ENCODE data around the gene POMGNT2. TPM values are rescaled to one million over a fixed set of nuclear protein-coding genes. Genes with fewer than 3 reads are reported as not detected.
"Not testable (repeated sequence)": the region's sequence is repeated elsewhere in the genome, so short reads cannot be mapped to it uniquely, and the experiment has no call there.

POMGNT2 gene
- total and polyA plus RNA-seq, 10 of the 15 experiments (the other 5 are each of a cell fraction or from before 2014, with no cell fraction given) = 0.02 to 1.7 (median 0.17) TPM; not detected in 1

DNA sequence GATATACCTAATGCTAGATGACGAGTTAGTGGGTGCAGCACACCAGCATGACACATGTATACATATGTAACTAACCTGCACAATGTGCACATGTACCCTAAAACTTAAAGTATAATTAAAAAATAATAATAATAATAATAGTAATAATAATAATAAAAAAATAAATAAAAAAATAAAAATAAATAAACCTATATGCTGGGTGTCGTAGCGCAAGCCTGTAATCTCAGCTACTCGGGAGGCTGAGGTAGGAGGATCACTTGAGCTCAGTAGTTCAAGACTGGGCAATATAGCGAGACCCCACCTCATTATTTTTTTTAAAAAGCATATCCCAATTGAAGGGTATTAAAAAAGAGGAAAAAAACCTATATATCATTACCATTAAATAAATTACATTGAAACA is 35.2 kb downstream of the POMGNT2 start:
- H3K79me2 ChIP-seq (ENCODE audit: control insufficient read depth, insufficient read depth, low read length); intact Hi-C loops (cut with micrococcal nuclease; ENCODE audit: unreplicated experiment); H3K27ac ChIP-seq (ENCODE audit: control insufficient read depth, insufficient read depth); POLR2A ChIA-PET; H3K4me3 ChIP-seq; H3K27me3 ChIP-seq (replicated peaks in 1 of 2; ENCODE audit: control insufficient read depth in 2 of 2, insufficient read depth in 2 of 2, low read length in 1 of 2); FAIRE-seq; ATAC-seq; in situ Hi-C loops (cut with MboI); H3K4me1 ChIP-seq (ENCODE audit: control insufficient read depth, insufficient read depth, low read length); H2AFZ ChIP-seq (ENCODE audit: control insufficient read depth, low read depth, low read length); H3K4me2 ChIP-seq (ENCODE audit: control insufficient read depth, insufficient read depth); BruUV-seq (replicated peaks); DNase-seq (ENCODE audit: low read depth, low spot score); H3K9me3 ChIP-seq (replicated peaks; ENCODE audit: control insufficient read depth, insufficient read depth, low read length); H4K20me1 ChIP-seq (ENCODE audit: control insufficient read depth, insufficient read depth); H3K9ac ChIP-seq (ENCODE audit: control insufficient read depth, insufficient read depth, low read length); H3K36me3 ChIP-seq (ENCODE audit: control insufficient read depth in 2 of 2, insufficient read depth in 2 of 2, low read length in 1 of 2): not testable (repeated sequence)
- CTCF ChIA-PET = interaction anchor here (0.7 to 4.3 kb wide), 10 partner anchors 13 to 193 kb away, joined by 3 to 87 read pairs (median 3); no protein-coding TSS in a partner anchor
- SMC1A ChIA-PET (ENCODE audit: uncharacterized antibody, unreplicated experiment) = interaction anchor here (1.0 to 3.8 kb wide), 4 partner anchors 64 to 393 kb away, joined by 3 to 42 read pairs (median 4); no protein-coding TSS in a partner anchor
- RAD21 ChIA-PET (ENCODE audit: unreplicated experiment) = interaction anchor here (0.9 to 4.5 kb wide), 2 partner anchors 46 to 109 kb away, joined by 3 to 50 read pairs; no protein-coding TSS in a partner anchor
- WGBS (ENCODE audit: insufficient coverage, insufficient replicate concordance, low lambda C conversion rate, missing lambda C conversion rate) = 77% methylated on average over 4 of the region's 5 CpGs

DNA sequence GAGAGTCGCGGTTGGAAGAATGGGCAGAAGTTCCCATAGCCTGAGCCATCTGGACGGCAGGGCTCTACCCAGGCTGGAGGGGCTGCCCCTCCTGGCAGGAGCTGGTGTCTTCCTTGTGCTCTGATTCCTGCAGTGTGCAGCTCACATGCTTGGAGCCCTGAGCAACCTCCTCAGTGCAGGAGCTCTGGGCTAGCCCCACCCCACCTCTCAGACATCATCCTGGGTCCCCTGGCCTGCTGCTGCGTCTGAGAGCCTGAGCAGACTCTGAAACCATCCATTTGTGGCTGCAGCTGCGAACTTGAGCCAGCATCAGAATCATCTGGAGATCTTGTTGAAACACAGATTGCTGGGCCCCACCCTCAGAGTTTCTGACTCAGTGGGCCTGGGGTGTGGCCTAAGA is 42.8 kb downstream of the POMGNT2 start:
- in situ Hi-C loops (cut with MboI) (no loop called here), intact Hi-C loops (cut with micrococcal nuclease; ENCODE audit: unreplicated experiment) (no loop called here)
- ChIA-PET POLR2A (no interaction called here), CTCF (no interaction called here), RAD21 (ENCODE audit: unreplicated experiment) (no interaction called here), SMC1A (ENCODE audit: uncharacterized antibody, unreplicated experiment) (no interaction called here)
- Histone ChIP-seq H3K79me2 (ENCODE audit: control insufficient read depth, insufficient read depth, low read length) (no peaks in the 10 kb centered on the region), H3K4me3 (no peak overlapping the region), H3K9me3 (replicated peaks; ENCODE audit: control insufficient read depth, insufficient read depth, low read length) (no peaks in the 10 kb centered on the region), H2AFZ (ENCODE audit: control insufficient read depth, low read depth, low read length) (no peak overlapping the region), H3K9ac (ENCODE audit: control insufficient read depth, insufficient read depth, low read length) (no peak overlapping the region), H3K4me1 (ENCODE audit: control insufficient read depth, insufficient read depth, low read length) (no peaks in the 10 kb centered on the region), H3K4me2 (ENCODE audit: control insufficient read depth, insufficient read depth) (no peak overlapping the region), H3K27me3 (replicated peaks in 1 of 2; ENCODE audit: control insufficient read depth in 2 of 2, insufficient read depth in 2 of 2, low read length in 1 of 2) (no peaks in the 10 kb centered on the region), H3K36me3 (ENCODE audit: control insufficient read depth in 2 of 2, insufficient read depth in 2 of 2, low read length in 1 of 2) (no peaks in the 10 kb centered on the region), H3K27ac (ENCODE audit: control insufficient read depth, insufficient read depth) (no peak overlapping the region), H4K20me1 (ENCODE audit: control insufficient read depth, insufficient read depth) (no peaks in the 10 kb centered on the region)
- TF ChIP-seq, protein P1, sequence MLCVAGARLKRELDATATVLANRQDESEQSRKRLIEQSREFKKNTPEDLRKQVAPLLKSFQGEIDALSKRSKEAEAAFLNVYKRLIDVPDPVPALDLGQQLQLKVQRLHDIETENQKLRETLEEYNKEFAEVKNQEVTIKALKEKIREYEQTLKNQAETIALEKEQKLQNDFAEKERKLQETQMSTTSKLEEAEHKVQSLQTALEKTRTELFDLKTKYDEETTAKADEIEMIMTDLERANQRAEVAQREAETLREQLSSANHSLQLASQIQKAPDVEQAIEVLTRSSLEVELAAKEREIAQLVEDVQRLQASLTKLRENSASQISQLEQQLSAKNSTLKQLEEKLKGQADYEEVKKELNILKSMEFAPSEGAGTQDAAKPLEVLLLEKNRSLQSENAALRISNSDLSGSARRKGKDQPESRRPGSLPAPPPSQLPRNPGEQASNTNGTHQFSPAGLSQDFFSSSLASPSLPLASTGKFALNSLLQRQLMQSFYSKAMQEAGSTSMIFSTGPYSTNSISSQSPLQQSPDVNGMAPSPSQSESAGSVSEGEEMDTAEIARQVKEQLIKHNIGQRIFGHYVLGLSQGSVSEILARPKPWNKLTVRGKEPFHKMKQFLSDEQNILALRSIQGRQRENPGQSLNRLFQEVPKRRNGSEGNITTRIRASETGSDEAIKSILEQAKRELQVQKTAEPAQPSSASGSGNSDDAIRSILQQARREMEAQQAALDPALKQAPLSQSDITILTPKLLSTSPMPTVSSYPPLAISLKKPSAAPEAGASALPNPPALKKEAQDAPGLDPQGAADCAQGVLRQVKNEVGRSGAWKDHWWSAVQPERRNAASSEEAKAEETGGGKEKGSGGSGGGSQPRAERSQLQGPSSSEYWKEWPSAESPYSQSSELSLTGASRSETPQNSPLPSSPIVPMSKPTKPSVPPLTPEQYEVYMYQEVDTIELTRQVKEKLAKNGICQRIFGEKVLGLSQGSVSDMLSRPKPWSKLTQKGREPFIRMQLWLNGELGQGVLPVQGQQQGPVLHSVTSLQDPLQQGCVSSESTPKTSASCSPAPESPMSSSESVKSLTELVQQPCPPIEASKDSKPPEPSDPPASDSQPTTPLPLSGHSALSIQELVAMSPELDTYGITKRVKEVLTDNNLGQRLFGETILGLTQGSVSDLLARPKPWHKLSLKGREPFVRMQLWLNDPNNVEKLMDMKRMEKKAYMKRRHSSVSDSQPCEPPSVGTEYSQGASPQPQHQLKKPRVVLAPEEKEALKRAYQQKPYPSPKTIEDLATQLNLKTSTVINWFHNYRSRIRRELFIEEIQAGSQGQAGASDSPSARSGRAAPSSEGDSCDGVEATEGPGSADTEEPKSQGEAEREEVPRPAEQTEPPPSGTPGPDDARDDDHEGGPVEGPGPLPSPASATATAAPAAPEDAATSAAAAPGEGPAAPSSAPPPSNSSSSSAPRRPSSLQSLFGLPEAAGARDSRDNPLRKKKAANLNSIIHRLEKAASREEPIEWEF (IDR thresholded peaks at IDR 0.05; ENCODE audit: insufficient replicate concordance, low read depth, low read length) = no peak
- TF ChIP-seq HDAC6 (IDR thresholded peaks at IDR 0.05; ENCODE audit: unreplicated experiment) = no peak
- no peak for TF ChIP-seq POLR2AphosphoS2 (IDR thresholded peaks at IDR 0.05; ENCODE audit: low read depth, low read length)
- no peak for TF ChIP-seq YY1 (IDR thresholded peaks at IDR 0.05; ENCODE audit: low read depth, low read length)
- no peak for TF ChIP-seq MXI1 (IDR thresholded peaks at IDR 0.05; ENCODE audit: low read depth, low read length)
- TF ChIP-seq E4F1 (IDR thresholded peaks at IDR 0.05; ENCODE audit: borderline replicate concordance, partially characterized antibody) = no peak
- TF ChIP-seq EED (IDR thresholded peaks at IDR 0.05; ENCODE audit: low read depth) = no peak
- DNase-seq (ENCODE audit: low read depth, low spot score) = no peak
- no TSS peak for BruUV-seq (replicated peaks)
- FAIRE-seq = no peak
- 28% methylated on average over 5 of the region's 5 CpGs for WGBS (ENCODE audit: insufficient coverage, insufficient replicate concordance, low lambda C conversion rate, missing lambda C conversion rate)
- ATAC-seq = no peak
